Activated T-cell treated with anti-CD3 and anti-CD28 coated beads, Interleukin-2, amount 50 U/mL, for 72 hours (primary cell): ENCODE data around the gene GRM7. TPM values are rescaled to one million over a fixed set of nuclear protein-coding genes. Genes with fewer than 3 reads are reported as not detected.

Experiments used
- ATAC-seq, 2 donors: fragments of 150-1000 bp; cut with Tn5 transposase; replicated peaks in 1 of 2; 2 replicates each; pipeline ENCODE4 v1.10.0; 2021; ENCODE audit warnings: moderate library complexity in 2 of 2, mild to moderate bottlenecking in 1 of 2
- DNase-seq, 2 donors: peaks; one replicate each; pipeline ENCODE4 v3.0.0; 2021 to 2022; ENCODE audit warnings: mixed read lengths in 1 of 2
- H3K27ac Mint-ChIP-seq: one replicate; pipeline ENCODE4 v1.8.0; 2022; ENCODE audit warnings: mild to moderate bottlenecking, moderate library complexity, mixed read lengths
- H3K27me3 Mint-ChIP-seq: one replicate; pipeline ENCODE4 v1.8.0; 2022; ENCODE audit warnings: low read depth, mixed read lengths
- H3K36me3 Mint-ChIP-seq, 2 donors: one replicate each; pipeline ENCODE4 v1.8.0; 2022; ENCODE audit warnings: mixed read lengths in 2 of 2, mild to moderate bottlenecking in 1 of 2; ENCODE audit not compliant: insufficient read depth in 2 of 2
- H3K4me1 Mint-ChIP-seq: one replicate; pipeline ENCODE4 v1.8.0; 2022; ENCODE audit warnings: low read depth, mixed read lengths
- H3K4me3 Mint-ChIP-seq, 2 donors: one replicate each; pipeline ENCODE4 v1.8.0; 2022; ENCODE audit warnings: mild to moderate bottlenecking in 2 of 2, mixed read lengths in 2 of 2, moderate library complexity in 2 of 2
- H3K9me3 Mint-ChIP-seq, 2 donors: one replicate each; pipeline ENCODE4 v1.8.0; 2022; ENCODE audit warnings: mixed read lengths in 2 of 2
- total RNA-seq, 2 donors: library from RNA; stranded (reverse); gene quantifications; one replicate each; pipeline ENCODE4 v1.2.3, GENCODE V29; 2022

GRM7 gene
- total RNA-seq, 2 donors from 2014 or later = not detected

GRCh38 chr3:7682822-7683229 is 821.9 kb downstream of the GRM7 start:
- DNase-seq (no peak), ATAC-seq (no peak)
- H3K4me1 Mint-ChIP-seq = no peaks in the 10 kb centered on the region
- H3K27ac Mint-ChIP-seq = no peak overlapping the region
- H3K9me3 Mint-ChIP-seq = peaks cover 0 to 4% of the 10 kb centered on the region in 2 donors
- no peaks in the 10 kb centered on the region for H3K27me3 Mint-ChIP-seq
- no peaks in the 10 kb centered on the region for H3K36me3 Mint-ChIP-seq
- H3K4me3 Mint-ChIP-seq = no peak overlapping the region

- no peak overlapping the region for H3K4me3 Mint-ChIP-seq
- H3K9me3 Mint-ChIP-seq = peaks cover 0 to 4% of the 10 kb centered on the region in 2 donors
- no peaks in the 10 kb centered on the region for H3K27me3 Mint-ChIP-seq
- DNase-seq (no peak), ATAC-seq (no peak)
- H3K27ac Mint-ChIP-seq = no peak overlapping the region
- H3K36me3 Mint-ChIP-seq = no peaks in the 10 kb centered on the region
- no peaks in the 10 kb centered on the region for H3K4me1 Mint-ChIP-seq
These were observed 822.5 kb downstream of the GRM7 start for GRCh38 chr3:7683426-7683825.

- H3K27ac Mint-ChIP-seq = no peak overlapping the region
- H3K4me1 Mint-ChIP-seq = no peaks in the 10 kb centered on the region
- H3K27me3 Mint-ChIP-seq = no peaks in the 10 kb centered on the region
- H3K36me3 Mint-ChIP-seq = no peaks in the 10 kb centered on the region
- no peaks in the 10 kb centered on the region for H3K9me3 Mint-ChIP-seq
- H3K4me3 Mint-ChIP-seq = no peak overlapping the region
- DNase-seq (no peak), ATAC-seq (no peak)
These were observed 823.3 kb downstream of the GRM7 start for GRCh38 chr3:7684182-7684715.

DNA sequence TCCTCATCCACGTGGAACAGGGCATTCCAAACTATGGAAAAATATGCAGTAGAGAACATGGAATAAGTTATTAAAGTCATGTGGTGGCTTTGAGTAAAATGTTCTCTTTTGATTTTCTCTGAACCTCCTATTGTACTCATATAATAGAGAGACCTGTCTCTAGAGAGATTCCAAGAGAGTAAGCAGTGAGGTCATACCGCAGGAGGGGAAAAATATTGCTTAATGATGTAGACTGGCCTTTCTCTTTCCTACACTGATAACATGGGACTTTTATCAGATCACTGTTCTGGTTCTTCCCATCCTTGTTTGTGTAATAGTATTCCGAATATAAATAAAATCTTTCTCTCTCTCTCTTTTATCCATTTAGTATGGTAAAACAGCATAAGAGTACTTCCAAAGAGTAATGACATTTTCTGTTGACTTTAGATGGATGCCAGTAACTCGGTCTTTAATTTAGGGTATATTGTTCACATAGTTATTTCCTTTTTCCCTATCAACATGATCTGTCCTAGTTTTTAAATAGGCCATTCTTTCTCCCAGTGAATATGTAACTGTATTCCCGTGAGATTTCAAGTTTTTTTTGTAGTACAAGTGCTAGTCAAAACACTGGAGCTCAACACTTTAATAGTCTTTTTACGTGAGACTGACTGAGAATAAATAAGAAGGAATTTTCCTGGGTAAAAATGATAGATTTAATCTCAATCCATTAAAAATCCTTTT is 826.7 kb downstream of the GRM7 start:
- no peaks in the 10 kb centered on the region for H3K36me3 Mint-ChIP-seq
- no peaks in the 10 kb centered on the region for H3K4me1 Mint-ChIP-seq
- ATAC-seq = no peak
- H3K4me3 Mint-ChIP-seq = no peak overlapping the region
- no peaks in the 10 kb centered on the region for H3K27me3 Mint-ChIP-seq
- no peak for DNase-seq
- H3K27ac Mint-ChIP-seq = no peak overlapping the region
- H3K9me3 Mint-ChIP-seq = no peaks in the 10 kb centered on the region

GRCh38 chr3:7692866-7693265 is 832.0 kb downstream of the GRM7 start:
- DNase-seq (no peak), ATAC-seq (no peak)
- H3K27ac Mint-ChIP-seq = no peak overlapping the region
- H3K27me3 Mint-ChIP-seq = no peaks in the 10 kb centered on the region
- H3K4me1 Mint-ChIP-seq = no peaks in the 10 kb centered on the region
- H3K9me3 Mint-ChIP-seq = peaks cover 0 to 2% of the 10 kb centered on the region in 2 donors
- H3K36me3 Mint-ChIP-seq = no peaks in the 10 kb centered on the region
- H3K4me3 Mint-ChIP-seq = no peak overlapping the region

DNA sequence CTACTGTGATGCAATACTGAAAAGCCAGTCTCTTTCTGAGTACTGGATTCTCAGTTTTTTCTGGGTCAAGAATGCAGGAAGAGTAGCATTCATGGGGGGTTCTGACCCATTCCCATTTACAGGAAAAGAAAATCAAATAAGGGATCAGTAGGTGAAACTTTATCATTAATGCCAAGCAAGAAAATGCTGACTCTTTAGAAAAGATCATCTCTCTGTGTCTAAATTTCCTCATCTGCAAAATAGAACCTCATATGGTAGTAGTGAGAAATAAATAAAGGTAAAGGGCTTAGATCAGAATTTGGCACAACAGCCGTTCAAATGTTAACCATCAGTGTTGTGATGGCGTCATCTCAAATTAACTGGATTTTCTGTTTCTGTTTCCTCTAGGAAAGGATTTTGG is 833.1 kb downstream of the GRM7 start:
- H3K4me3 Mint-ChIP-seq = no peak overlapping the region
- no peaks in the 10 kb centered on the region for H3K4me1 Mint-ChIP-seq
- ATAC-seq (no peak), DNase-seq (no peak)
- no peaks in the 10 kb centered on the region for H3K27me3 Mint-ChIP-seq
- H3K36me3 Mint-ChIP-seq = no peaks in the 10 kb centered on the region
- peaks cover 0 to 2% of the 10 kb centered on the region in 2 donors for H3K9me3 Mint-ChIP-seq
- H3K27ac Mint-ChIP-seq = no peak overlapping the region

- DNase-seq = no peak
- Mint-ChIP-seq H3K27ac (no peak overlapping the region), H3K4me1 (no peaks in the 10 kb centered on the region), H3K9me3 (peaks cover 0 to 2% of the 10 kb centered on the region in 2 donors), H3K36me3 (no peaks in the 10 kb centered on the region), H3K4me3 (no peak overlapping the region), H3K27me3 (no peaks in the 10 kb centered on the region)
- no peak for ATAC-seq
These were observed 834.1 kb downstream of the GRM7 start for GRCh38 chr3:7695049-7695448.

DNA sequence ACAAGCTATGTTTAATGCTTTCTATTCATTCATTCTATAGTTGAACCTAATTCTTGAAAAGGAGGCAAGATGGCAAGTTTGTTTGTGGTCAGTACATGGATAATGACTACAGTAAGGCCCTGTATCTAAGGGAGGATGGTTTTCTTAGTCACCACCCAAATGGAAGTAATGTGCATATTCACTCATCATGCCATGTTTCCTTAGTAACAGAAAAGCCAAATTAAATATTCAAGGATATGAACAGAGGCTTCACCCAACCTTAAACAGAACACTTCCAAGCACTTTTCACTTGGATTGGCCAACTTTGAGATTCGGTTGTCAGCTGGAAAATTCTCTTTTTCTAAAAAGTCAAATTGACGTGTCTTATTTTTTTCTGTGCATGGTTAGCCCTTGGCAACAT is 835.4 kb downstream of the GRM7 start:
- H3K4me3 Mint-ChIP-seq = no peak overlapping the region
- H3K9me3 Mint-ChIP-seq = peaks cover 0 to 2% of the 10 kb centered on the region in 2 donors
- ATAC-seq (no peak), DNase-seq (no peak)
- no peak overlapping the region for H3K27ac Mint-ChIP-seq
- no peaks in the 10 kb centered on the region for H3K4me1 Mint-ChIP-seq
- no peaks in the 10 kb centered on the region for H3K36me3 Mint-ChIP-seq
- no peaks in the 10 kb centered on the region for H3K27me3 Mint-ChIP-seq

GRCh38 chr3:7697548-7697947 is 836.6 kb downstream of the GRM7 start:
- no peak overlapping the region for H3K4me3 Mint-ChIP-seq
- peaks cover 0 to 2% of the 10 kb centered on the region in 2 donors for H3K9me3 Mint-ChIP-seq
- ATAC-seq = no peak
- no peaks in the 10 kb centered on the region for H3K36me3 Mint-ChIP-seq
- H3K4me1 Mint-ChIP-seq = no peaks in the 10 kb centered on the region
- H3K27me3 Mint-ChIP-seq = no peaks in the 10 kb centered on the region
- H3K27ac Mint-ChIP-seq = no peak overlapping the region
- no peak for DNase-seq

DNA sequence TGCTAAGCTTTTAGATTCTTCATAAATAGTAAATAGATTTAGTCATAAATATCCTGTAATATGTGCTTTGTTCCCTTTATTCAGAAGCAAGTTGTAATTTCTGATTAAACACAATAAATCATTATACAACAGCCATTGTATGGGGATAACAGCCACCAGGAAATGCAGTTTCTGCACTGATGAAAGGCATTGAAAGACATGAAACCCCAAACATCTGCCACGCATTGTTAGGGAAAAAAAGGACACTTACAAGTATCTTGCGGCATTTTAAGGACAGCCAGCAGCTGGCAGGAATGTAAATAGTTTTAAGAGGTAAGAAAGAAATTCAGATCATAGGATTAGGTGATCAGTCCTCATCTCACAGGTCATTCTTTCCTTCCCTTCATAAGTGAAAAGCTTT is 839.6 kb downstream of the GRM7 start:
- ATAC-seq = no peak
- no peak for DNase-seq
- no peaks in the 10 kb centered on the region for H3K9me3 Mint-ChIP-seq

GRCh38 chr3:7700977-7701376 is 840.1 kb downstream of the GRM7 start:
- H3K9me3 Mint-ChIP-seq = no peaks in the 10 kb centered on the region
- no peaks in the 10 kb centered on the region for H3K36me3 Mint-ChIP-seq
- H3K27ac Mint-ChIP-seq = no peak overlapping the region

More for the DNA sequence above, 839.6 kb downstream of the GRM7 start:
- no peaks in the 10 kb centered on the region for H3K27me3 Mint-ChIP-seq
- no peak overlapping the region for H3K27ac Mint-ChIP-seq
- H3K4me3 Mint-ChIP-seq = no peak overlapping the region
- no peaks in the 10 kb centered on the region for H3K4me1 Mint-ChIP-seq
- H3K36me3 Mint-ChIP-seq = no peaks in the 10 kb centered on the region

DNA sequence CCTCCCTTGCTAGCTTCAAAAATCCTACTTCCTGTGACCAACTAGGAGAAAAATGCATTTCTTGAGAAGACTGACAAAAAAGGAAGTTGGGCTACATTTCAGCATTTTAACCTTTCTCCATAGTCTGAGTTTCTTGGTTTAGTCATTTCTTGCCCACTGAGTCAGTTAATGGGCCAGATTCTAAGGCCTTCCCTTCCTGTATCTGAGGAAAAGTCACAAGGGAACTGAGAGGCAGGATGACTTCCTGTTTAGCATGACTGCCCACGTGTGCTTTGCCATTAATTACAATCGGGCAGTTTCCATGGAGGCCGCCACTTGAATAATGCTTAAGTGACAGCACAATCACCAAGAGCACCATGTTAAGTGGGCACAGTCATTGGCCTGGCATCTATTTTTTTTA is 846.3 kb downstream of the GRM7 start:
- H3K27me3 Mint-ChIP-seq = no peaks in the 10 kb centered on the region
- no peaks in the 10 kb centered on the region for H3K36me3 Mint-ChIP-seq
- no peak overlapping the region for H3K27ac Mint-ChIP-seq

More at GRCh38 chr3:7700977-7701376, 840.1 kb downstream of the GRM7 start:
- ATAC-seq (no peak), DNase-seq (no peak)
- no peaks in the 10 kb centered on the region for H3K27me3 Mint-ChIP-seq
- H3K4me1 Mint-ChIP-seq = no peaks in the 10 kb centered on the region
- no peak overlapping the region for H3K4me3 Mint-ChIP-seq

DNA sequence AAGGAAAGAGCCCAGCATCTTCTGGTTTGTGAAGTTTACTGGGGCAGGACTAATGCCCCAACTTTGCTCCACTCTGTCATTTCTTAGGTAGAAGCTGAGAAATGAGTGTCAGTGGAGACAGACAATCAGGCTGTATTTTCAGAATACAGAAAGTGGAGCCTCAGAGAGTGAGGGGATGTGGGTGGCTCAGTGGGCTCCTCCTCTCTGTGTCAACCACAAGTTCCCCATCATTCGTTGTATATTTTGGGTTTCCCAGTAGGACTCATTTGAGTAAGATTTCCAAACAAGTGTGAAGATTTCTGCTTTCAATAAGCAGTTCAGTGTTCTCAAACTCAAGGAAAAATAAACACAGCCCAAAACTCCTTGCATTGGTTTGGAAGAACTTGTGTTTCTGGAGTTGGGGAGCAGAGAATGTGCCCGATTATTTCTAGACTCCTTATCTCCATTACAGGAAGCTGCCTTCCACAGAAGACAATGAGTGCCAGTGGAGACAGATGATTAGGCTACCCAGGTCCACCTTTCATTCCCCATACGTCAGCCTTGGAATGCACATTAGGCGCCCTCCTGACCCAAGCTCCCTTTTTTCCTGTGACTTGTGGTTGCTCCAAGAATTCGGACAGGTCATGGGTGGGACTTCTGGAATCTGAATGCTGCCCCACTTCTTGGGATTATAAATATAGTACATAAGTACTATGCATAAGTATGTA is 848.6 kb downstream of the GRM7 start:
- no peak overlapping the region for H3K4me3 Mint-ChIP-seq
- peaks cover 6% of the 10 kb centered on the region for H3K4me1 Mint-ChIP-seq
- no peak overlapping the region for H3K27ac Mint-ChIP-seq
- no peaks in the 10 kb centered on the region for H3K27me3 Mint-ChIP-seq
- peaks cover 0 to 3% of the 10 kb centered on the region in 2 donors for H3K9me3 Mint-ChIP-seq
- no peaks in the 10 kb centered on the region for H3K36me3 Mint-ChIP-seq
- ATAC-seq = peak in 1 of 2 donors; percentile 21
- DNase-seq = no peak

More for the DNA sequence above, 846.3 kb downstream of the GRM7 start:
- Mint-ChIP-seq H3K4me1 (peaks cover 6% of the 10 kb centered on the region), H3K9me3 (peaks cover 0 to 3% of the 10 kb centered on the region in 2 donors), H3K4me3 (no peak overlapping the region)
- DNase-seq (no peak), ATAC-seq (no peak)
